MM.1S (cell line): ENCODE measurements around the gene ANKRD12.

ENCODE experiments used
- CTCF ChIP-seq: fragments of 300-600 bp; sonication (generic); IDR thresholded peaks from 2 replicates; pipeline ENCODE4 v1.5.1; 2016; ENCODE audit warnings: antibody characterized with exemption, low read length, mixed read lengths
- EZH2 ChIP-seq: fragments of 300-600 bp; sonication (generic); optimal IDR thresholded peaks from 2 replicates; pipeline ENCODE3; 2017; ENCODE audit warnings: low read depth, mild to moderate bottlenecking, antibody characterized with exemption, low read length, mixed read lengths

- no peak for TF ChIP-seq CTCF
- TF ChIP-seq EZH2, result no peak
These were observed 48.5 kb downstream of the ANKRD12 start for GRCh38 chr18:9184998-9185613.
